GM12872 (cell line): ENCODE data around the gene MMP14.

ENCODE experiments used
- CTCF ChIP-seq: IDR thresholded peaks from 3 replicates; pipeline ENCODE4 v1.5.1; 2011; ENCODE audit warnings: low read depth, mild to moderate bottlenecking, low read length, moderate library complexity; ENCODE audit not compliant: insufficient read depth

The MMP14 gene

GRCh38 chr14:22866874-22867273 lies 30.5 kb downstream of the MMP14 start:
- TF ChIP-seq CTCF = no peak

GRCh38 chr14:22870811-22871223 lies 34.4 kb downstream of the MMP14 start:
- no peak for TF ChIP-seq CTCF

GRCh38 chr14:22871224-22872032 lies 35.0 kb downstream of the MMP14 start, which contains the start of gene LRP10:
Gene LRP10 (plus strand): TSS chr14:22871740. CDS start chr14:22872304, 564 bp downstream.
- no peak; the same call in 2 of the 3 replicates for TF ChIP-seq CTCF

GRCh38 chr14:22872033-22872832 lies 35.8 kb downstream of the MMP14 start:
- peak; percentile 94 for TF ChIP-seq CTCF

GRCh38 chr14:22872833-22873520 lies 36.6 kb downstream of the MMP14 start:
- TF ChIP-seq CTCF = no peak

- no peak for TF ChIP-seq CTCF
These were observed 38.8 kb downstream of the MMP14 start for GRCh38 chr14:22875003-22875747.
